Measurements from ENCODE around the gene CDCA4.

- TF ChIP-seq CTCF (IDR thresholded peaks at IDR 0.05): no peak
- no peak for TF ChIP-seq POLR2A (IDR thresholded peaks at IDR 0.05)
These were observed 37.7 kb upstream of the CDCA4 start for GRCh38 chr14:105058521-105059034.

Measured in testis (tissue), 2 donors.